GM18873 (cell line): ENCODE results near the gene MORC2.

Experiments used
- ATAC-seq: cut with Tn5 transposase; IDR thresholded peaks from one replicate; pipeline ENCODE4 v1.9.1; 2021; ENCODE audit warnings: mild to moderate bottlenecking, moderate library complexity, moderate number of reproducible peaks; ENCODE audit not compliant: unreplicated experiment, low FRiP score

The MORC2 gene

DNA sequence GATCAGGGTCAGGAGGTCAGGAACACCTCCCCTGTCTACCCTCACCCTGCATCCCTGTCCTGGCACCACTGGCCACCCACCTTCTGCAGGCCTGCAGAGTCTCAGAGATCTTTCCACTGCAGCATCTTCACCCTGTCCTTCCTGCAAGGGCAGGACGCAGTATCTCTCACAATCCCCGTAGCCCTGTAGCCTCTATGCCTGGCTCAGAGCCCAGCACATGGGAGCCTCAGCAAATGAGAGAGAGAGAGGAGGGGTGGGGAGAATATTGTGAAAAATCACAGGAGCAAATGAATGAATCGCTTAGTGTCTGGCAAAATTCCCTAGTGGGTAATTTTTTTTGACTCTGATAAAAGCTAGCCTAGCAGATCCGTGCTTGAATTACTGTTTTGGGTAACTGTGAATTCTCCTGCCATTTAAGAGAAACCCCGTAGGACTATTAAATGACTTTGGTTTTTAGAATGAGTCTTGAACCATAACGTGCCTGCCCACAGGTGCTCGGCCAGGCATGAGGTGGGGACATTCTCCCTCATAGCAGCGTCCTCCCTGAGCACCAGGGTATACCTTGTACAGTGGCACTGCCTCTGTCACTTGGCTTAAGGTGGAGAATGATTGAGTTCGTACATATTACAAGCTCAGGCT is 91.5 kb downstream of the MORC2 start:
- no peak for ATAC-seq

GRCh38 chr22:30876221-30876751 is 92.3 kb downstream of the MORC2 start:
- ATAC-seq, result no peak

DNA sequence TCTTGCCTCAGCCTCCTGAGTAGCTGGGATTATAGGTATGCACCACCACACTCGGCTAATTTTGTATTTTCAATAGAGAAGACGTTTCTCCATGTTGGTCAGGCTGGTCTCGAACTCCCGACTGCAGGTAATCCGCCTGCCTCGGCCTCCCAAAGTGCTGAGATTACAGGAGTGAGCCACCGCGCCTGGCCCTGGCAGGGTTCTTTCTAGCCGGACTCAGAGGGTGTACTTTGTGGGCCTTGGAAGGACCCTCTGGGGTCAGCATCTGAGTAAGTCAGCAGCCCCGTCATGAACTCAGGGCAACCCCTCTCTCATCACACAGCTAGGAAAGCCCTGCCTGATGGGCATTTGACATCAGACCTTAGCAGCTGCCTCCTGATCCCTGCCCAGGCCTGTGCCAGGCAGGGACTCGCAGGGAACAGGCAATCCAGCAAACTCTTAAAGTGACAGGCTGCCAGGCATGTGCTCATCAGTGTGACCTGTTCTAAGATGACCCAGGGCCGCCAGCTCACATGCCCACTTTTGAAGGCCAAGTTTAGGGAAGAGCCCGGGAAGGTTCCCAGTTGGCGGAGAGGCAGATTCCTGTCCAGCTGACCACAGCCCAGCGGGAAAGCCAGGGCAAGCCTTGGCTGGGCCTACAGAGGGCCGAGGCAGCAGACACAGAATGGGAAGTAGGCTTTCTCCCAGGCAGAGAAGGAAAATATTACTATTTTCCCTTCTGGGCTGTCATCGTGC is 92.9 kb downstream of the MORC2 start:
- ATAC-seq, result no peak
